DMS114 treated with DMSO at 0.1 percent for 48 hours (cell line): ENCODE measurements around the gene GCK.
"Not testable (repeated sequence)": the region's sequence is repeated elsewhere in the genome, so short reads cannot be mapped to it uniquely, and the experiment has no call there.

Source experiments
- DNase-seq: peaks from one replicate; lab custom pipeline; 2025; ENCODE audit not compliant: unreplicated experiment; lab: John Stamatoyannopoulos, UW

Gene GCK

GRCh38 chr7:44210107-44210506, 20.9 kb upstream of the GCK start:
- no peak for DNase-seq

DNA sequence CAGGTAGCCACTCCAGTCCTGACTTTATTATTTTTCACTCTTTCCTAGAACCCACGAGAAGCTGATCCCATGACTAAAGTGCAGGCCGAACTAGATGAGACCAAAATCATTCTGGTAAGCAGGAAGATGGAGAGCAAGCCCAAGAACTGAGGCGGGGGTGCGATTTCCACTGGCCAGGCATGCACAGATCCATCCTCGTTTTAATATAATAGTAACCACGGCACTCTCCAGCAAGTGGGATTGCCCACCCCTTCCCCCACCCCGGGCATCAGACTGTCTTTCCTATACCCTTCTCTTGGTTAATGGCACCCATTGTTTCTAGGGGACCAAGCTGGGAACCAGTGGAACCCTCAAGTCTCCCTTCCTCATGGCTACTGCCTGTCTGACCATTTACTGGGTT, 18.8 kb upstream of the GCK start:
- DNase-seq, result no peak

- no peak for DNase-seq
These were observed 16.8 kb upstream of the GCK start for GRCh38 chr7:44206008-44206407.

DNA sequence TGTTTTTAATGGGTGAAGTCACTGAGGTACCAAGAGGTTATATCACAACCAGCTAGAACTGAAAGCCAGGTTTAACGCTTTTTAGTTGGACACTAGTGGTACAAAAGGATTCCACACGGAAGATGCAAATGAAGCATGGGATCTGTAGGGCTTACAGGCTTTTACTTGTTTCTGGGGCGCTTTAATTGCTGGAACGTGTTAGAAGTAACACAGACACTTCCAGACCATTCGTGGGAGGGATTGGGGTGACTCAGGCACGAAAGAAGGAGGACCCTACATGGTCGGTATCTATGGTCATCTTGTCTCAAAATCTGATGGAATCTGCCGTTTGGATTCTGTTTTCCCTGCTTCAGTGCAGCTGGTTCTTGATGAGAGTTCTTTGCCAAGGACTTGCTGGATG, 12.6 kb upstream of the GCK start:
- no peak for DNase-seq

DNA sequence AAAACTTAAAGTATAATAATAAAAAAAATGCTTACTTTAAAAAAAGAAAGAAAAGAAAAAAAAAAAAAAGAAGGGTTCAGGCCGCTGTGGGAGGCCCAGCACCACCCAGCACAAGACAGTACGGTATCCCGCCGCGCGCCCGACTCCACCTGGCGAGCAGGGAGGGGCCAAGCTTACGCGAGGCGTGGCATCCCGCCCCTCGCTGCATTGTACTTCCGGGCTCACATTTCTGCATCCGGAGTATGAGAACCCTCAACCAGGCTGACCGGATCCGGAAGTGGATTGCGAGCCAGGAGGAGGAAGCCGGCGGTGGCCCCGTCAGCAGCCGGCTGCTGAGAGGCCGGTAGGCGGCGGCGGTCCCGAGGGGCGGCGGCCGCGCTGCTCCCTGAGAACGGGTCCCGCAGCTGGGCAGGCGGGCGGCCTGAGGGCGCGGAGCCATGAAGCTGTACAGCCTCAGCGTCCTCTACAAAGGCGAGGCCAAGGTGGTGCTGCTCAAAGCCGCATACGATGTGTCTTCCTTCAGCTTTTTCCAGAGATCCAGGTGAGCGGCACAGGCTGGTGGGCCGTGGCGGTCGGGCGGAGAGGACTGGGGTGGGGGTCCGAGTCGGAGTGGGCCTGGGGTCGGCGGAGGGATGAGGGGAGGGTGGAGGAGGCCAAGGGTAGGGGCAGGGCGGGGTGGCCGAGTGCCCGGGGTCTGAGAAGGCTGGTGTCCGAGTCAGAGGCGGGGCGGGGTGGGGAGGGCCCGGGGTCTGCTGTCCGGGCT, 11.6 kb upstream of the GCK start, which contains the start of gene YKT6:
YKT6 (plus strand) TSS at position 280 of the 763 bp plus-strand sequence; CDS start at position 438, 158 bp downstream.
- DNase-seq, result peak; percentile 94

GRCh38 chr7:44200163-44200562, 10.9 kb upstream of the GCK start:
- not testable (repeated sequence) for DNase-seq

DNA sequence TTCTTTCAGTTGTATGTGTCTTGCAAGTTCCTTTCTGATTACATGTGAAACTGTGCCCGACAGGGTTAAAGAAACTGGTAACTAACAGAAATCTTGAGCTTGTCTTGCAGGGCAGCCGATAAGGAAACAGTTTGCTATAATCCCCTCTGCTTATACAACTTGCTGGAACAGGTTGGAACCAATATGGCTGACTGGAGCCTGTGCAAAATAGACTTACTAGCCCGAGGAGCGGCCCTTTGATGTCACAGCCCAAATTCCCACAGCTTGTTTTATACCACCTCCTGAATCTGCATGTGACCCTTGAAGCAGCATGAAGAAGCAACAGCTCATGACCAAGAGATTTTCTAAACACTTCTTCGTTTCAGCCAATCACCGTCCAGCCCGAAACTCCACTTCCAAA, 8.2 kb upstream of the GCK start:
- no peak for DNase-seq

- peak; percentile 24 for DNase-seq
These were observed 7.2 kb upstream of the GCK start for GRCh38 chr7:44196450-44196872.

- DNase-seq, result no peak
These were observed 6.7 kb upstream of the GCK start for GRCh38 chr7:44195889-44196288.

DNA sequence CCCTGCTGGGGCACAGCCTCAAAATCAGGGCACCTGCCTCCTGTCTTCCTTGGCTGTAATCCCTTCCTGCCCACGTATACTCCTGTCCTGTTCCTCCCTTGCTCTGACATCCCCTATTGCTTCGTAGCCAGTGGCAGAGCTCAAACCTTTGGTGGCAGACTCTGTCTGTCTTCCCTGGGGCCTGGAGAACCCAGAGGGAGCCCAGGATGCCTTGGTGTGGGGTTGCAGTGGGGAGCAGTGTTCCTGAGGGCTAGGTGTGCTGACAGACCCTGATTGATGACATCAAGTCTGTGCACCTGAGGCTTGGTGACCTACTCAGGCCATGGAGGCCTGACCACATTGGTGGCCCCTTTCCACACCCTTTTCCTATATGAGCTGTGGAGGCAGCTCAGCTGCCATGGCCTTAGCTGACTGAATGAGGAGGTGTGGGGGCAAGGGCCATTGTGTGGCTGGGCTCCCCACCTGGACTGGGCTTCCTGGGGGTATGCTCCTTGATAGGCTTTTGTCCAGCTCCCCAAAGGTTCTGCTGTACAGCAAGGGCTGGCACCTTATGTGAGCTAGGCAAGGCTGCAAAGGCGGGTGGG, 5.4 kb upstream of the GCK start:
- DNase-seq, result no peak

DNA sequence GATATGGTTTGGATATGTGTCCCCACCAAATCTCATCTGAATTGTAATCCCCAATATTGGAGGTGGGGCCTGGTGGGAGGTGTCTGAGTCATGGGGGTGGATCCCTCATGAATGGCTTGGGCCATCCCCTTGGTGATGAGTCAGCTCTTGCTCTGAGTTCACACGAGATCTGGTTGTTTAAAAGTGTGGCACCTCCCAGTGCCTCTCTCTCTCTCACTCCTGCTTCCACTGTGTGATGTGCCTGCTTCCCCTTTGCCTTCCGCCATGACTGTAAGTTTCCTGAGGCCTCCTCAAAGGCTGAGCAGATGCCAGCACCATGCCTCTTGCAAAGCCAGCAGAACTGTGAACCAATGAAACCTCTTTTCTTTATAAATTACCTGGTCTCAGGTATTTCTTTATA, 4.8 kb upstream of the GCK start:
- DNase-seq, result no peak

DNA sequence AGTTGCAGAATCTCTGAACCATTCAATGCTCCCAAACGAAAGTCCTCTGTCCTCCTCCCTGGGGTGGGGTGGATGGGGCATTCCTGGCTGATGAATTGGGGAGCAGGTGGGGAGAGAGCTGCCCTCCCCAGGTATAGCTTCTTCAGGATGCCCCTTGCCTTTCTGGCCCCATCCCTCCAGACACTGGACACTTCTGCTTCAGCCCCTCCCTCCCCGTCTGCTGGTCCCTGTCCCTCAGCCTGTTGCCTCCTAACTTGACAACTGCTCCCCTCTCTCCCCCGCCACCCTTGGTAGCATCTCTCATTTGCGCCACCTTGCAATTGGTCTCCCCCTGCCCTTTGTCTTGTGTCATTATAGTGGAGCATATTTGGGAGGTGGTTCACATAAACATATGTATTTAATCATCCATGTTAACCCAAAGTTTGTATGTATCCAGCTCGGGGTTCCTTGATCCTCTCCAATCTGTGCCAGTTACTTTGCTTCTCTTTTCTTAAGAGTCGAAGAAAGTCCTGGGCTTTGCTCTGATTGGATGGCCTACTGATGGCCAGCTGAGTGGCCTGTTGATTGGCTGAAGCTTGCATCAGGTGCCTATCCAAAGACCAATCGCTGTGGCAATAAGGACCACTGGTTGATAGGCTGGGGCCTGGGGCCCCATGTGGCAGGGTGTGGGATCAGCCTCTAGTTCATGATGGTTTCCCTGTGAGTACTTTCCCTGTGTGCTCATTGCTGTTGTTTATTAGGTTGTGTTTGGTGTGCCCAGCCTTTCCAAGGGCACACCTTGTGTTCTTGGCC, 4.0 kb upstream of the GCK start:
- DNase-seq, result no peak

GRCh38 chr7:44191171-44191570, 1.9 kb upstream of the GCK start:
- DNase-seq, result no peak

GRCh38 chr7:44189993-44190872, 994 bp upstream of the GCK start:
- DNase-seq, result no peak

- no peak for DNase-seq
These were observed 586 bp downstream of the GCK start for GRCh38 chr7:44188480-44189225.

DNA sequence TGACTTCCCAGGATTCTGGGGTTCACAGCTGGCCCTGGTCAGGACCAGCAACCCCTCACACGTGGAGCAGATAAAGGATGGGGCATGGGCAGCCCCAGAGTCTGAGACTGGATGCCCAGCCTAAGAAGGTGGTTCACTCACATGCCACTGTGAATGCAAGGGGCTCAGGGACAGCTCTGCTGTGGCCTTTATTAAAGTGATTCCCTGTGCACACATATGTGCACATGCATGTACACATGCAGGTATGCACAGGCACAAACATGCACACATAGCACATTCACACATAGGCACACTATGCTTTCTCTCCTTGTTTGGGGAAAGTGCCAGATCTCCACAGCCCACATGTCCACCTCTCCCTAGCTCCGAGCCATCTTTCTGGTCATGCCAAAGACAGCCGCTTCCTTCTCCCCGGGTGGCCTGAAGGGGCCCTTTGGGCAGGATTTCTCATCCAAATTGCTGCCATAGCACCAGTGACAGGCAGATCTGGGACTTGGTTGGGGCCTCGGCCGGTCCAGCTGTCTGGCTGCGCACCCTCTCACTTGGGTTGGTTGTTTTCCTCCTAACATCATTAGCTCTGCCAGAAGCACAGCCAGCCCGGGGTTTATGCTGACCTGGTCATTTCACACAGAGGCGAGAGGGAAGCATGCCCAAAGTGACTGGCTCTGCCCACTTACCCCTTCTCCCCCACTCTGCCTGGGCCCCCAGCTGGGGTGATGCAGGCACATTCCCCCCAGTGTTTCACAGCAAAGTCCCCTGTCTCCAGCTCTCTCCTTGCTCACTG, 1.4 kb downstream of the GCK start:
- DNase-seq, result no peak

GRCh38 chr7:44186736-44187135, 2.5 kb downstream of the GCK start:
- DNase-seq, result no peak

GRCh38 chr7:44185729-44186128, 3.5 kb downstream of the GCK start:
- no peak for DNase-seq

DNA sequence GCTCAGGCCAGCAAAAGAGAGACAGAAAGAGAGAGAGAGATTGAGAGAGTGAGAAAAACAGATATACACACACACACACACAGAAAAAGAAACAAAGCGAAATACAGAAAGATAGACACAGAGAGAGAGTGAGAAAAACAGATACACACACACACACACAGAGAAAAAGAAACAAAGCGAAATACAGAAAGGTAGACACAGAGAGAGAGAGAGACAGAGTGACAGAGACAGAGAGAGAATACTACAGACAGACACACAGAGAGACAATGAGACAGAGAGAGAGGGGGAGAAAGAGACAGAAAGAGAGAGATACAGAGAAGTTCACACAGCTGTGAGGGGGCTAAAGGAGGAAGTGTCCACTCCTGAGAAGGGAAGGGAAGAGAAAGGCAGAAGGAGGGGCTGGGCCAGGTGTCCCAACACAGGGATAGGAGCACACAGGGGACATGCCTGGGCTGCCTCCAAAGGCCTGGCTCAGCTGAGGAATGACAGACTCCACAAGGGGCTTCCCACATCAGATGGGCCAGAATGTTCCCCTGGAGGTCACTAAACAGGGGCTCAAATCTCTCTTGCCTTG, 4.3 kb downstream of the GCK start:
- DNase-seq, result no peak
